PC-3 (cell line): ENCODE measurements around the gene MYBPH.

Experiments used
- CTCF ChIP-seq: fragments of 300-600 bp; sonication (generic); conservative IDR thresholded peaks from 2 replicates; pipeline ENCODE4 v1.5.1; 2017; ENCODE audit warnings: antibody characterized with exemption, low read depth, mild to moderate bottlenecking, low read length
- EZH2 ChIP-seq: fragments of 300-600 bp; sonication (generic); IDR thresholded peaks from one replicate; pipeline ENCODE4 v1.6.1; 2017; ENCODE audit warnings: antibody characterized with exemption, mild to moderate bottlenecking, low read length; ENCODE audit not compliant: unreplicated experiment

GRCh38 chr1:203199481-203199815 lies 23.8 kb upstream of the MYBPH start:
- TF ChIP-seq CTCF (no peak), EZH2 (no peak)
